GM18868 (cell line): Measurements from ENCODE around the gene TCF4.
A peak's percentile ranks its signal among the peaks of the same experiment; 100 is the strongest.

Source experiments
- ATAC-seq: cut with Tn5 transposase; IDR thresholded peaks from one replicate; pipeline ENCODE4 v1.9.1; 2021; ENCODE audit warnings: mild to moderate bottlenecking, moderate library complexity; ENCODE audit not compliant: unreplicated experiment

TCF4 gene

DNA sequence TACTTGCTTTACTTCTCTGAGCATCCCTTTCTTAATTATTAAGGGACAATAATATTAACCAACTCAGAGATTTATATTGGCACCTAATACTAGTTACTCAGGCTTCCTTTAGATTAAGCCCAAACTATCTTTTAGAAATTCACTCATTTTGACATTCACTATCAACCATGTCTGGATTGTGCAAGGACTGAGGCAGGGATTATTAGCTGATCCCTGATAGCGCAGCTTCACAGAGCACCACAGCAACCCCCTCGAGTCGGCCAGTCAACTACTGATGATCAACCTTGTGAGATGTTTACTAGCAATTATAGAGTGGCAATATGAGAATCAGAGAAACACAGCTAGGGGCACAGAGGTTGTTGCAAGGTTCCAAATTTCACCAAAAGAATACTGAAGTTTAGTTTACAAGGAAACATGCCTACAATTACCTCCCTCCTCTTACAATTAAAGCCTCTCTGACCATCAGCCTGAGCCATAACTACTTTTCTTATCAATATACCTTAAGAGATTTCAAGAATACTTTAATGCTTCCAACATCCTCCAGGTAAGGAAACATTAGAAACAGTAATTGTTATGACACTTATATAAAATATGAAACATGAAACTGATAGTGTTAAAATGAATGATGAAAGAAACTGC lies 191.6 kb downstream of the TCF4 start:
- no peak for ATAC-seq

DNA sequence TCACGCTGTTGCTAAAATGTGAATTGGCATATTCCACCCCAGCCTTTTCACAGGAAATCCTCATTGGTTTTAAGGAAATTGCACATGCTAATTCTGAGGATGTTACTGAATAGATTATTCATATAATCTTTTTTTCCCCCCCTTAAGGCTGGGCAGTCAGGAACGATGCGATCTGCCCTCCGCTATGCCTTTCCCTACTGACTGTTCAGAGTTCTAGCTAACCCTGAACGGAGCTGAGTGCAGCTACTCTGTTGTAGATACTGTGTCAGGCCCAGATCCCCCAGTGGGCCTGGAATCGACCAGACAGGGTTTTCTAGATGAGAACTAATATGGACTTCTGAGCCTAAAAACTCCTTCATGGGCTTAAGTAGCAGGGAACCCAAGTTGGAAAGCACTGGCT lies 192.2 kb downstream of the TCF4 start:
- ATAC-seq, result no peak

DNA sequence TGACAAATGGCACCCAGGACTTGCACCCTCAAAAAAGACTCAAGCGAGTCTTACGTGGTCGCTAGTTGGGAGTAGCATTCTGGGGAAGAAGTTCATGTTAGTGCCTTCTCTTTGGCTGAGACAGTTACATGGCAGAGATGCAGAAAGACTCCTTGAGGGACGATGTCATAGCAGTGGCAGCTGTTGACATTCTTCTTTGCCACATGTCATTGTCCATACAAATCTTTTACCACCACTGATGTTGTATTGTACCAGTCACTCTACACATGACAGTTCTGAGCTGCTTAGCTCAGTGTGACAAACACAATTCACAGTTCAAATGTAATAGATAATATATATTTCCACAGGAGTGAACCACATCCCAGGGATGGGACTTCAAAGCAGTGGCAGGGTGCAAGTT lies 197.1 kb downstream of the TCF4 start:
- ATAC-seq, result no peak

DNA sequence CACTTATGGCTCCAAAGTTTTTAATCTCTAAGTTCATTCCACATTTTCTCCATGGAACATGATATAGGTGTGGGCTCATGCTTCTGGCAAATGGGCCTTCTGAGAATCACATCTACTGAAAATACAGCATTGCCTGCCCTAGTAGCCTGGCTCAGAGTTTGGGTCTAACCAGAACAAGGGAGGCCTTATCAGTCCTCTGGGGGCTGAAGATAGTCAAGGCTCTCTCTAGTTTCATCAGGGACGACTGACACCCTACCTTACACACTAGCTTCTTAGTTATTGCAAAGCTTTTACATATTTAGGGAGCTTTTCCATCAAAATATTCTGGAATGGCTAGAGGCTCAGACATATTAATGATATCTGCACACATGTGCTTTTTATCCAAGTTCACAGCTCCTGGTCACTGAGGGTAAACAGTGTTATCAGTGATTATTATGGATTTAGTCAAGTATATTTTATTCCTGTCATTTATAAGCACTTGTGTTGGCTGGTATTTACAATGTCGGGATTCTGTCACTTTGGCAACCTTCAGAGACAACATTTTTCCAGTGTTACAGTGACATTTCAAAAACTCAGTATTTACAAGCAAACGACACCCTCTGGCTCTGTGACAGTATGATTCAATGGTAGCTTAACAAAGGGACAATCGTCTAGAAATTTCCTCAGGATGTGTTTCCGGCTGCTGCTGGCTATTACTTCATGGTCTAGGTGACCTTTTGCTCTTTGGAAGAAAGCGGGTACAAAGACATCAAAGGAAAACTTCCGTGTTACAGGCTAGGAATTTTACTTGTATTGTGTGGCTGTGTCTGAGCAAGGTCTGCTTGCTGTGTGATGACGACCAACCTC lies 200.6 kb downstream of the TCF4 start:
- no peak for ATAC-seq

DNA sequence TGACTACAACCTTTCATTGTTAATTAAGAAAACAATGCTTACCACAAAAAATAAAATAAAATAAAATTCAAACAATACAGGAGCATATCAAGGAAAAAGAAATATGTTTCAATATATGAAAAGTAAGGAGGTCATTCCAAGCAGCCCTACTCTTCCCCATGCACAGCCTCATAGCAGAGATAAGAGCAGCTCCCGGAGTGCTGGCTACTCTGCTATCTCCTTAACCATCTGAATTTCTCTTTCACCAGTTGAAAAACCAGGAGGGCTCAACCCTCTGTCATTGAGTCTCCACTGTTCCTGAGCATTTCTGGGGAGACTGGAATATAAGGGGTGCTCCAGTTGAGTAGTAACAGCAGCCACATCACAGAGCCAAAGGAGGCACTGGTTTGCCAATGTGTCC lies 201.4 kb downstream of the TCF4 start:
- ATAC-seq, result no peak

DNA sequence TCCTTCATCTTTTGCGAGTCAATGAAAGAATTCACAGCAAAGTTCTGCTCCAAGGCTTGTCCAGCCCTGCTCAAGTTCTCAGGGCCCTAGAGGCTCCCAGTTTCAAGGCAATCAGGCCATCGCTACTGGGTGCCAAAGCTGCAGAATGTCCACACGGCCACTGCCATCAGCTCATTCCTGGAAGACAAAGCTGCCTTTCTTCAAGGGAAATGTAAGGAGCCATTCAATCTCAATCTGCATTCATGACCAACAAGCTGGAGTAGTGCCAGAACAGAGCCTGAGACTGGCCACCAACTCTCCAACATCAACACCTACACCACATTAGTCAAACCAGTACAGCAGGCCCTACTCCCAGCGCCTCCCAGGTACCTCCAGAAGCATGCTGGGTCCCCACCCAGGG lies 202.2 kb downstream of the TCF4 start:
- no peak for ATAC-seq

- no peak for ATAC-seq
These were observed 203.3 kb downstream of the TCF4 start for GRCh38 chr18:55384551-55385275.

DNA sequence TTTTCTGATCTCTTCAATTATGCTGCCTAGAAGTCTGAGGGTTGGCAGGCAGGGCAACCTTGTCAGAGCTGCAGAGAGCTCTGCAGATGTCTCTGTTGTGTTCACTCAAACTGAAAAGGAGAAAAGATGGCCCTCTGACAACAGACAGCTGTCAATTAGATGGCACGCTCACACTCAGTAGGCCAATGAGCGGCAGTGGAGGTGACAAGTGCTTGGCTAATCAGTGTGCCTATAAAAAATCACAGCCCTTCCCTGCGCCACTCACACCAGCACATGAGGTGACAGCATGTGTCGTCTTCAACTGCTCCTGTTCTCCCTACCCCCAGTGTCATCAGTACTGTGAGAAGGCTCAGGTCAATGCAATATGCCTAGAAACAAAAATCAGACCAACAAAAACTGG lies 203.9 kb downstream of the TCF4 start:
- no peak for ATAC-seq

GRCh38 chr18:55382277-55382805 lies 205.7 kb downstream of the TCF4 start:
- ATAC-seq, result no peak

DNA sequence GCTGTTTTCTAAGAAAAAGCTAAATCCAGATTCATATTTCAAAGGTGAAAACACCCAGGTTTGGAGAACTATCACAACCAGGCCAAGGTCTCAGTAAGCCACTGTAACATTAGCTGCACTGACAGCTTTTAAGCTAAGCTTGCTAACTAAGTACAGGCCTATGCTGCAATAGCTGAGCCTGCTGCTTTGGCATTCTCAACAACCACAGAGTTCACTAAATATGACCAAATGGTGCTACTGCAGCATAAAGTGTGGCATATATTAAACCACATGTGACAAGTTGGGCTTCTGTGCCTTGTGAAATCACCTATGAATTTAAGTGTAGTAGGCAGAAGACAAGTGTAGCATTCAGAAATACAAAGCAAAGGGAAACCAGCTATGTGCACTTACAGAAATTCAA lies 206.7 kb downstream of the TCF4 start:
- no peak for ATAC-seq

- ATAC-seq, result no peak
These were observed 207.4 kb downstream of the TCF4 start for GRCh38 chr18:55380589-55380988.

DNA sequence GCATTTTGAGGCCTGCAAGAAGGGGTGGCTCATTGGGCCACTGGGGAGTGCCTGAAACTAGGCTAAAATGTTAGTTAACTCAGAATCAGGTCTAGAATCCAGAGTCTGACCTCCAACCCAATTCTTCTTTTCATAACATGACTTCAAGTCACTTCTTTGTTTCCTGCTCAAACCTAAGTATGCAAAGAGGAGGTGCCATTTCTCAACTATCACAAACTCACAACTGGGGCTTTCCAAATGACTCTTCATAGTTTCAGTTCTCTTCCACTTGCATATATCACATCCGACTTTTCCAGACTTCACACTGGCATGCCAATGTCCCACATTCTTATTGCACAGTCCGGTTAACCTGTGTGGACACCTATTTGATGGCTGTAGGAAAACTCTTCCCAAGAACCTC lies 211.6 kb downstream of the TCF4 start:
- ATAC-seq, result peak; percentile 96

DNA sequence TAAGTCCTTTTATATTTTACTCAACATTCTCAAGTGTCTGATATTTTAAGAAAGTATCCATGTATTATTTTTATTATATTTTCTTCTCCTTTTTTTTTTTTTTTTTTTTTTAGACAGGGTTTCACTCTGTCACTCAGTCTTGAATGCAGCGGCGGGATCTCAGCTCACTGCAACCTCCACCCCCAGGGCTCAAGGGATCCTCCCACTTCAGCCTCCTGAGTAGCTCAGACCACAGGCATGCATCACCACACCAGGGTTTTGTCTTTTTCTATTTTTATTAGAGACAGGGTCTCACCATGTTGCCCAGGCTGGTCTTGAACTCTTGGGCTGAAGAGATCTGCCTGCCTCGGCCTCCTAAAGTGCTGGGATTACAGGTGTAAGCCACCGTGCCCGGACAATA lies 212.1 kb downstream of the TCF4 start:
- peak; percentile 29 for ATAC-seq

- no peak for ATAC-seq
These were observed 213.3 kb downstream of the TCF4 start for GRCh38 chr18:55374741-55375140.

DNA sequence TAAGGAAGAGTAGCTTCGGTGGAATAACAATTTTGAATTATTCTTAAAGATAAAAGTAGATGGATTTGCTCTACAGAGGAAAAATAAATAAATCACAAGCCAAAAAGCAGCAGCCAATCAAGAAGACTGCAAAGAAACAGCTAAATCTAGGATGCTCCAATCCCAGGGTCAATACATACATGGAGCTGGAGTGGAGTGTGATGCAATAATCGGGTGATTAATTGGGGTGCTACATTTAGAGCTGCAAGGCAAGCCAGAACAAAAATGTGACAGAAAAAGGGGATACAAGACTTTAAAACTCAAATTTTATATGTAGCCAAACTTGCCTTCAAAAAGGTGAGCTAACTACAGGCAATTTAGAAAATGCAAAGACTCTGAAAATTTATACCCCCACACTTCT lies 215.8 kb downstream of the TCF4 start:
- no peak for ATAC-seq

- no peak for ATAC-seq
These were observed 217.1 kb downstream of the TCF4 start for GRCh38 chr18:55370936-55371335.

GRCh38 chr18:55369346-55369745 lies 218.6 kb downstream of the TCF4 start:
- ATAC-seq, result no peak

DNA sequence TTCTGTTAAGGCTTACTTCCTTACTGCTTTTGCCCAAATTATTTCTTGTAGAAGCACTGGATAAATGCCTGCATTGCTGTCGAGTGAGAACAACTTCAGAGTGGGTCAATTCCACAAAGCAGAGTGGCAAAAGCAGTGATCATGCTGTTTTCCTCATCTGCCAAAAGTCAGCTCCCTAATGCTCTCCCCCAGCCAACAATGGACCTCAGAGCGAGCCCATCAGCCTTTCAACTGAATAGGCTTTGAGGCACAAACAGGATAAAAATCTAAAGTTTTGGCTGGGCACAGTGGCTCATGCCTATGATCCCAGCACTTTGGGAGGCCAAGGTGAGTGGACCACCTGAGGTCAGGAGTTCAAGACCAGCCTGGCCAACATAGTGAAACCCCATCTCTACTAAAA lies 222.7 kb downstream of the TCF4 start:
- ATAC-seq, result no peak

GRCh38 chr18:55362303-55362702 lies 225.7 kb downstream of the TCF4 start:
- ATAC-seq, result no peak

- ATAC-seq, result no peak
These were observed 226.3 kb downstream of the TCF4 start for GRCh38 chr18:55361492-55362250.

DNA sequence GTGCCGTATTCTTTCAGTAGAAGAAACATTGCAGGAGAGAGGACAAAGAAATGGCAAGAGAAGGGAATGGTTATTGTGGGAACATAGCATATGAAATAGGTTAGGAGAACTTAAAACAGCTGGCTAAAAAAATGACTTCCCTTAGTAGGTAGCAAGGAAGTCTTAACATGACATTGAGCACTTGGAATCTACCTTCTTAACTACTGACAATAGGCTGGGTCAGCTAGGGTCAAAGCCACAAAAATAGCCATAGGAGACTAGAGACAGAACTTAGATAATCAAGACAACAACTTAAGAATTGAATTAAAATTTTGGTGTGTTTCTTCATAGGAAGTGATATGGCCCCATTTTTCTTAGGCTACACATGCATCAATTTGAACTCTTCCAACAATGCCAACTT lies 227.9 kb downstream of the TCF4 start:
- ATAC-seq, result no peak
